SK-N-SH treated with all-trans-retinoic acid at 6 μM for 48 hours (cell line): ENCODE data around the gene PPP1R12A.

Experiments used
- ATAC-seq: fragments of 200-7000 bp; cut with Tn5 transposase; 3 replicates; pipeline ENCODE4 v1.9.1; 2020; ENCODE audit warnings: mild to moderate bottlenecking, moderate library complexity
- ARNTL ChIP-seq: fragments of 450-650 bp; formaldehyde crosslinking; IDR thresholded peaks from 2 replicates; pipeline ENCODE4 v1.5.0; 2020; ENCODE audit warnings: low read depth, mild to moderate bottlenecking, moderate library complexity, borderline replicate concordance
- BACH2 ChIP-seq: fragments of 250-450 bp; sonication (Bioruptor Pico); IDR thresholded peaks from 2 replicates; pipeline ENCODE4 v1.9.0; 2021; ENCODE audit warnings: mild to moderate bottlenecking, borderline replicate concordance
- CSRNP3 ChIP-seq: fragments of 250-450 bp; sonication (Bioruptor Pico); IDR thresholded peaks from 2 replicates; pipeline ENCODE4 v1.5.1; 2021; ENCODE audit warnings: mild to moderate bottlenecking, moderate library complexity
- ESRRG ChIP-seq: fragments of 250-450 bp; sonication (Bioruptor Pico); IDR thresholded peaks from 2 replicates; pipeline ENCODE4 v1.6.1; 2021; ENCODE audit warnings: mild to moderate bottlenecking
- GLIS3 ChIP-seq: fragments of 250-450 bp; sonication (Bioruptor Pico); IDR thresholded peaks from 2 replicates; pipeline ENCODE4 v1.5.0; 2020; ENCODE audit warnings: mild to moderate bottlenecking, moderate library complexity
- ISL1 ChIP-seq: fragments of 250-450 bp; sonication (Bioruptor Pico); IDR thresholded peaks from 2 replicates; pipeline ENCODE4 v2.1.2; 2022; ENCODE audit warnings: mild to moderate bottlenecking, moderate library complexity
- OSR1 ChIP-seq: fragments of 250-450 bp; sonication (Bioruptor Pico); IDR thresholded peaks from 2 replicates; pipeline ENCODE4 v1.8.0; 2022; ENCODE audit warnings: moderate library complexity, mild to moderate bottlenecking, inconsistent platforms
- PATZ1 ChIP-seq: fragments of 250-450 bp; sonication (Bioruptor Pico); IDR thresholded peaks from 2 replicates; pipeline ENCODE4 v1.8.0; 2020; ENCODE audit warnings: mild to moderate bottlenecking, moderate library complexity, borderline replicate concordance
- POU6F1 ChIP-seq: fragments of 250-450 bp; sonication (Bioruptor Pico); IDR thresholded peaks from 2 replicates; pipeline ENCODE4 v1.8.0; 2021; ENCODE audit warnings: low read depth, mild to moderate bottlenecking, moderate library complexity, borderline replicate concordance
- PPARA ChIP-seq: fragments of 250-450 bp; sonication (Bioruptor Pico); IDR thresholded peaks from 2 replicates; pipeline ENCODE4 v1.5.0; 2020; ENCODE audit warnings: mild to moderate bottlenecking, borderline replicate concordance
- RARB ChIP-seq: fragments of 250-450 bp; sonication (Bioruptor Pico); IDR thresholded peaks from 2 replicates; pipeline ENCODE4 v1.8.0; 2021; ENCODE audit warnings: mild to moderate bottlenecking, moderate library complexity
- TCF4 ChIP-seq: fragments of 250-450 bp; sonication (Bioruptor Pico); IDR thresholded peaks from 2 replicates; pipeline ENCODE4 v1.8.0; 2021; ENCODE audit warnings: mild to moderate bottlenecking, moderate library complexity, borderline replicate concordance
- TOX ChIP-seq: fragments of 250-450 bp; sonication (Bioruptor Pico); IDR thresholded peaks from 2 replicates; pipeline ENCODE4 v1.8.0; 2021; ENCODE audit warnings: mild to moderate bottlenecking, moderate library complexity, borderline replicate concordance
- TSHZ2 ChIP-seq: fragments of 250-450 bp; sonication (Bioruptor Pico); IDR thresholded peaks from 2 replicates; pipeline ENCODE4 v1.5.0; 2020; ENCODE audit warnings: mild to moderate bottlenecking, moderate library complexity
- ZC3H10 ChIP-seq: fragments of 250-450 bp; sonication (Bioruptor Pico); IDR thresholded peaks from 2 replicates; pipeline ENCODE4 v1.5.1; 2021; ENCODE audit warnings: mild to moderate bottlenecking, moderate library complexity
- ZFP3 ChIP-seq: fragments of 250-450 bp; sonication (Bioruptor Pico); IDR thresholded peaks from 2 replicates; pipeline ENCODE4 v1.5.0; 2020; ENCODE audit warnings: mild to moderate bottlenecking, moderate library complexity
- ZNF565 ChIP-seq: fragments of 450-650 bp; formaldehyde crosslinking; conservative IDR thresholded peaks from 2 replicates; pipeline ENCODE4 v1.5.0; 2020; ENCODE audit warnings: low read depth, mild to moderate bottlenecking, moderate library complexity
- ZNF70 ChIP-seq: fragments of 450-650 bp; formaldehyde crosslinking; IDR thresholded peaks from 2 replicates; pipeline ENCODE4 v1.5.0; 2020; ENCODE audit warnings: mild to moderate bottlenecking, moderate library complexity

PPP1R12A gene

GRCh38 chr12:79920421-79921238, 14.3 kb downstream of the PPP1R12A start:
- TF ChIP-seq ZNF565 (CRISPR knock-in tag) (no peak), OSR1 (CRISPR knock-in tag) (no peak), PPARA (CRISPR knock-in tag) (no peak), TCF4 (CRISPR knock-in tag) (no peak)
- ATAC-seq = no peak

- TF ChIP-seq ZC3H10 (CRISPR knock-in tag) (no peak), POU6F1 (CRISPR knock-in tag) (no peak), ARNTL (CRISPR knock-in tag) (no peak), TCF4 (CRISPR knock-in tag) (no peak), PATZ1 (CRISPR knock-in tag) (no peak), TOX (CRISPR knock-in tag) (no peak), GLIS3 (CRISPR knock-in tag) (no peak), BACH2 (CRISPR knock-in tag) (no peak), ESRRG (CRISPR knock-in tag) (no peak), OSR1 (CRISPR knock-in tag) (no peak), RARB (no peak), ISL1 (CRISPR knock-in tag) (no peak), ZNF70 (CRISPR knock-in tag) (no peak), PPARA (CRISPR knock-in tag) (no peak), CSRNP3 (CRISPR knock-in tag) (no peak), ZFP3 (CRISPR knock-in tag) (no peak)
- no peak for ATAC-seq
Observed at GRCh38 chr12:79919762-79920161, 15.1 kb downstream of the PPP1R12A start.

GRCh38 chr12:79916826-79917225, 18.1 kb downstream of the PPP1R12A start:
- no peak for ATAC-seq
- no peak for TF ChIP-seq ISL1 (CRISPR knock-in tag)
- TF ChIP-seq GLIS3 (CRISPR knock-in tag) = no peak
- TF ChIP-seq TSHZ2 (CRISPR knock-in tag) = no peak
- TF ChIP-seq PATZ1 (CRISPR knock-in tag) = no peak
- TF ChIP-seq BACH2 (CRISPR knock-in tag) = no peak
- no peak for TF ChIP-seq ZFP3 (CRISPR knock-in tag)
- no peak for TF ChIP-seq ARNTL (CRISPR knock-in tag)
